ENCODE data around the gene SLIT3. TPM values are rescaled to one million over a fixed set of nuclear protein-coding genes. Genes with fewer than 3 reads are reported as not detected.

Gene SLIT3
- total RNA-seq, 2 experiments from 2014 or later: not detected

DNA sequence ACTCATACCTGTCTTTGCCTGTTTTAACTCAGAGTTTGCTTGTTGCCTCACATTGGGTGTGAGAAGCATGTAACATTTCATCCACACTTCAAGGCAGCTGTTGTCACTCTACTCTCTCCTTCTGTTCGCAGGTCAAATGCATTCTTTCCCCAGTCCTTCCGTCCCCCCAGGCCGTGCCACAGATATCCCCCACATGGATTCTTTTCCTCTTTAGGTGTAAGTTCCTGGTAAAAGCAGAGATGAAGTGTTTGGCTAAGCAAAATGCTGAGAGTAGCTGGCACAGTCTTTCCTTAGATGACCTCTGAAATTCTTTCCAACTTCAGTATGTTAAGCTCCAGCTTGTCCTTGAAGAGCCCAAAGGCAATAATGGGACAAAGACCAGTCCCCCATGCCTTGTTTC is 328.2 kb downstream of the SLIT3 start:
- ChIA-PET POLR2A (no interaction called here), CTCF (no interaction called here)
- TF ChIP-seq, protein P1, sequence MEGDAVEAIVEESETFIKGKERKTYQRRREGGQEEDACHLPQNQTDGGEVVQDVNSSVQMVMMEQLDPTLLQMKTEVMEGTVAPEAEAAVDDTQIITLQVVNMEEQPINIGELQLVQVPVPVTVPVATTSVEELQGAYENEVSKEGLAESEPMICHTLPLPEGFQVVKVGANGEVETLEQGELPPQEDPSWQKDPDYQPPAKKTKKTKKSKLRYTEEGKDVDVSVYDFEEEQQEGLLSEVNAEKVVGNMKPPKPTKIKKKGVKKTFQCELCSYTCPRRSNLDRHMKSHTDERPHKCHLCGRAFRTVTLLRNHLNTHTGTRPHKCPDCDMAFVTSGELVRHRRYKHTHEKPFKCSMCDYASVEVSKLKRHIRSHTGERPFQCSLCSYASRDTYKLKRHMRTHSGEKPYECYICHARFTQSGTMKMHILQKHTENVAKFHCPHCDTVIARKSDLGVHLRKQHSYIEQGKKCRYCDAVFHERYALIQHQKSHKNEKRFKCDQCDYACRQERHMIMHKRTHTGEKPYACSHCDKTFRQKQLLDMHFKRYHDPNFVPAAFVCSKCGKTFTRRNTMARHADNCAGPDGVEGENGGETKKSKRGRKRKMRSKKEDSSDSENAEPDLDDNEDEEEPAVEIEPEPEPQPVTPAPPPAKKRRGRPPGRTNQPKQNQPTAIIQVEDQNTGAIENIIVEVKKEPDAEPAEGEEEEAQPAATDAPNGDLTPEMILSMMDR (IDR thresholded peaks at IDR 0.05): no peak
- no peak overlapping the region for H3K4me3 Mint-ChIP-seq
- H3K27me3 Mint-ChIP-seq: peaks cover 62% of the 10 kb centered on the region
- H3K4me1 Mint-ChIP-seq (ENCODE audit: low read depth): no peaks in the 10 kb centered on the region
- H3K4me1 ChIP-seq (ENCODE audit: insufficient read depth, low read length): no peaks in the 10 kb centered on the region
- H3K27me3 ChIP-seq (ENCODE audit: control insufficient read depth in 1 of 2, insufficient read depth in 2 of 2, low read length in 2 of 2): peaks cover 2 to 6% of the 10 kb centered on the region in 2 experiments
- H3K9me3 Mint-ChIP-seq: no peaks in the 10 kb centered on the region
- no peak overlapping the region for H3K27ac Mint-ChIP-seq
- no peak overlapping the region for H3K27ac ChIP-seq (ENCODE audit: low read depth in 1 of 2, low read length in 2 of 2)
- H3K4me3 ChIP-seq (ENCODE audit: low read length): no peak overlapping the region
- ATAC-seq (ENCODE audit: poor library complexity) (no peak), DNase-seq (no peak)
- intact Hi-C loops (cut with DNase I, micrococcal nuclease): no loop called here
- no peaks in the 10 kb centered on the region for H3K36me3 Mint-ChIP-seq (ENCODE audit: low read depth)
- H3K36me3 ChIP-seq (ENCODE audit: insufficient read depth, low read length): no peaks in the 10 kb centered on the region
- H3K9me3 ChIP-seq (ENCODE audit: control insufficient read depth in 1 of 2, insufficient read depth in 1 of 2, low read length in 2 of 2): no peaks in the 10 kb centered on the region

DNA sequence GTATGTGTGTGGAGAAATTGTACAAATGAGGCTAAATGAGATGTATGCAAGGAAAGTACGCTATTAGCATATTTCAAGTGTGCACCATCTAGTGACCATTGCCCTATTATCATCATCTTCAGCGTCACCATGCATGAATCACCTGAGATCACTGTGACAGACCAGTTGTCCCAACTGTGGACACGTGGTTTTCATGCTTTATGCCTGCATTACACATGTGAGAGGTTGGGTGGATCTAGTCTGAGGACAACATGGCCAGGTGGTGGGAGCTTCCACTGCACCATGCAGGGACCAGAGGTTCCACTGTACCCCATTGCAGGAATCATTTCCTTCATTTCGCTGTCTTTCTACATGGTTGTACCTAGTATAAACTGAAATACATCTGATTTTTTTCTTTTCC is 329.8 kb downstream of the SLIT3 start:
- ATAC-seq (ENCODE audit: poor library complexity) (no peak), DNase-seq (no peak)
- CTCF ChIA-PET: interaction anchor here (1.1 kb wide), 1 partner anchor 18 kb away, joined by 3 read pairs; no protein-coding TSS in a partner anchor
- no peaks in the 10 kb centered on the region for H3K4me1 Mint-ChIP-seq (ENCODE audit: low read depth)
- no peak overlapping the region for H3K4me3 Mint-ChIP-seq
- H3K27ac Mint-ChIP-seq: no peak overlapping the region
- intact Hi-C loops (cut with DNase I, micrococcal nuclease): no loop called here
- Histone ChIP-seq H3K36me3 (ENCODE audit: insufficient read depth, low read length) (no peaks in the 10 kb centered on the region), H3K9me3 (ENCODE audit: control insufficient read depth in 1 of 2, insufficient read depth in 1 of 2, low read length in 2 of 2) (no peaks in the 10 kb centered on the region), H3K4me1 (ENCODE audit: insufficient read depth, low read length) (no peaks in the 10 kb centered on the region), H3K27me3 (ENCODE audit: control insufficient read depth in 1 of 2, insufficient read depth in 2 of 2, low read length in 2 of 2) (peaks cover 2 to 6% of the 10 kb centered on the region in 2 experiments), H3K27ac (ENCODE audit: low read depth in 1 of 2, low read length in 2 of 2) (no peak overlapping the region), H3K4me3 (ENCODE audit: low read length) (no peak overlapping the region)
- POLR2A ChIA-PET: no interaction called here
- no peaks in the 10 kb centered on the region for H3K36me3 Mint-ChIP-seq (ENCODE audit: low read depth)
- H3K9me3 Mint-ChIP-seq: no peaks in the 10 kb centered on the region
- TF ChIP-seq, protein P1 (IDR thresholded peaks at IDR 0.05): no peak
- H3K27me3 Mint-ChIP-seq: peaks cover 61% of the 10 kb centered on the region

DNA sequence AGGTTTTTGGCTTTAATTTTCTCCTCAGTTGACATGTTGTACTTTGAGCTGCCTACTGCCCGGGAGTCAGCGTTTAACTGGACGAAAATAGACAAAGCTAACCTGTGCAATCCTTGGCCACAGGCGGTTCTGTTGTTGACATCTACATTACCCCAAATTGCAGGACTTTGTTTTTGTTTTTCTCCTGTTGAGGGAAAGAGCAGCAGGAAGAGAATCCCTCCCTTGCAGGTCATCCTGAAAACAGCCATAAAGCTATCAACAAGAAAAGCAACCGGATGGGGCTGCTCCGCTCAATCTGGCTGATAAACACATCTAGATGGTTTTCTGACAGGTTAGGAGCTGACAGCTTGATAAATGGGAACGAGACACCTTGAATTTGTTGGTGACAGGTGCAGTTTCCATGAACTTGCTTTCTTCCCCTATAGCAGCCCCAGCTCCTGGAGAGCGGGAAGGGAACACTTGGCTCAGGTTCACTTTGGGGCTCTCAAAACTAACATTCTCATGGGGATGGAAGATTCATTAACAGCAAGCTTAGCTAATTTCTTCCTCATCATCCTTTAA is 331.5 kb downstream of the SLIT3 start:
- no peak for ATAC-seq (ENCODE audit: poor library complexity)

More for the DNA sequence above, 331.5 kb downstream of the SLIT3 start:
- ChIA-PET CTCF (no interaction called here), POLR2A (no interaction called here)
- Histone ChIP-seq H3K27ac (ENCODE audit: low read depth in 1 of 2, low read length in 2 of 2) (no peak overlapping the region), H3K36me3 (ENCODE audit: insufficient read depth, low read length) (no peaks in the 10 kb centered on the region), H3K27me3 (ENCODE audit: control insufficient read depth in 1 of 2, insufficient read depth in 2 of 2, low read length in 2 of 2) (peaks cover 2 to 6% of the 10 kb centered on the region in 2 experiments), H3K4me3 (ENCODE audit: low read length) (no peak overlapping the region), H3K4me1 (ENCODE audit: insufficient read depth, low read length) (no peaks in the 10 kb centered on the region), H3K9me3 (ENCODE audit: control insufficient read depth in 1 of 2, insufficient read depth in 1 of 2, low read length in 2 of 2) (no peaks in the 10 kb centered on the region)
- Mint-ChIP-seq H3K36me3 (ENCODE audit: low read depth) (no peaks in the 10 kb centered on the region), H3K4me1 (ENCODE audit: low read depth) (no peaks in the 10 kb centered on the region), H3K27me3 (peaks cover 52% of the 10 kb centered on the region), H3K9me3 (no peaks in the 10 kb centered on the region), H3K4me3 (no peak overlapping the region), H3K27ac (no peak overlapping the region)
- DNase-seq: no peak
- TF ChIP-seq, protein P1 (IDR thresholded peaks at IDR 0.05): no peak
- intact Hi-C loops (cut with DNase I, micrococcal nuclease): no loop called here
